Fibroblast of upper back skin (primary cell): ENCODE results near the gene RAB1A.

Source experiments
- DNase-seq: peaks from one replicate; pipeline ENCODE4 v3.0.0-alpha.2; 2013

The RAB1A gene

DNA sequence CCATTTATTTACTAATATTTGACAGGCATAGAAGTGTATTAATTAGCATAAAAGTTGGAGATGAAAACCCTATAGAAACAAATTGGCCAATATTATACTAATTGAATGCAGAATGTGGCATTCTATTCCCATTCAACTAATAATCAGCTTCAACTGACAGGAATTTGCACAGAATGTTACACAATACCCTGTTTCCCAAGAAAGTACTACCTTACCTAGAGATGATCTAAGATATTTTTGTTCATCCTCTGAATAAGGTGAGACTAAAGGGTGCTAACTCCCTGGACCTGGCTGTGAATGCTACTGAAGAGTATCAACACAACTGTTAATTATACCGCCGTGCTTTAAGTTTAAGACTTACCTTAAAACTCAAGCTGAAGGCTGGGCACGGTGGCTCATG, 44.8 kb downstream of the RAB1A start:
- DNase-seq: no peak

GRCh38 chr2:65081232-65081685, 48.6 kb downstream of the RAB1A start:
- DNase-seq: no peak

DNA sequence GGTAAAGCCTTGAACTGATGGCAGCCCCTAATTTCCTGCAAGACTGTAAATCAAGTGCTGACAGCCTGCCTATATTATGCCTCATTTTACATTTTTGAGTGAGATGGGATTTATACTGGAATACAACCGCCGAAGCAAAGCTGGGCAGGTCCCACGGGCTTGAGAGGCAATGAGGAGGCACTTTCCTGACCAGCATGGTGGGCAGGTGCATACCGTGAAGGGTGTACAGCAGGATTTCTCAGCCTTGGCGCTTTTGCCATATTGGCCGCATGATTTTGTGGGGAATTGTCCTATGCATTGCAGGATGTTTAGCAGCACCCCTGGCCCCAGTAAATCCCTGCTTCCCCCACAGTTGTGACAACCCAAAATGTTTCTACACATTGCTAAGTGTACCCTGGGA, 50.9 kb downstream of the RAB1A start:
- no peak for DNase-seq

GRCh38 chr2:65077898-65078297, 52.0 kb downstream of the RAB1A start:
- DNase-seq: no peak

DNA sequence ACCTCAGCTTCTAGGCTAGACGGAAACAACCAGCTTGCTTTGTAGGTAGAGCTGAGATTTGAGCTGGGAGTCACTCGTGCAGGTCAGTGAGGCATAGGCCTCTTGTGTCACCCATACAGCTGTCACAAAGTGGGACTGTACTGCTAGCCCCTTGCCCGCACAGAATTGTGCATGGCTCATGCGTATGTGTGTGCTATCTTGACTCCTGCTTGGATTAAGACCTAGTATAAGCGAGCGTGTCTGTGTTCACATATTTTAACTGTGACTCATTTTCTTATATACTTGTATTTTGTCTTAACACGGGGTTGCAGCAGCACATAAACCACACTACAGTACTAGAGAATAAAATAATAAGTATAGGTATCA, 53.6 kb downstream of the RAB1A start:
- peak; percentile 60 for DNase-seq

GRCh38 chr2:65075605-65076344, 54.1 kb downstream of the RAB1A start:
- no peak for DNase-seq

- DNase-seq: no peak
These were observed 54.7 kb downstream of the RAB1A start for GRCh38 chr2:65075176-65075575.

DNA sequence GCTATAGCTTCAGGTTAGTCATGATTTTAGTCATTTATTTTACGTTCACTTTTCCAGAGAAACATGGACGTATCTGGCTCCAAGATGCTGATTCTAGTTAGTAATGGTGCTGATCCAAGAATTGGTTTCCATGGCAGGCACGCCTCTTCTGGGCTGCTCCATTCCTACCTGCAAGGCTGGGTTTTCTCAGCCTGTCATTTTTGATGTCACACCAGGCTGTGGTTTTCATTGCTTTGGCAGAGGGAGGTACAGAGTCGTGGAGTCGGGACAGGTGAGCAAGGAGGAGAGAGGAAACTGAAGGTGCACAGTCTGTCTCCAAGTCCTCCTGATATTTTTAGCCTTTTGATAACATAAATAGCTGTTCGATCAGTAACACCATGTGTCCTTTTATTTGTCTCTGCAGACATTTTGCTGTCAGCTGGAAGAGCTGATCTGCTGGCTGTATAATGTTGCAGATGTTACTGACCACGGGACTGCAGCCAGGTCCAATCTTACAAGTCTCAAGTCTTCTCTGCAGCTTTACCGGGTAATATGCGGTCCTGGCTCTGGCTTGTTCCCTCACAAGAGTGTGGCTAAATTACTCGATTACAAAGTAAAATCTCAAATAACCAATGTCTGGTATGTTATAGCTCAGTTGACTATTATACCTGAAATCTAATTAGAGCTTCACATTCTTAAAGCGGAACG, 55.9 kb downstream of the RAB1A start:
- no peak for DNase-seq

GRCh38 chr2:65072181-65072970, 57.5 kb downstream of the RAB1A start:
- no peak for DNase-seq

- no peak for DNase-seq
These were observed 58.3 kb downstream of the RAB1A start for GRCh38 chr2:65071499-65072180.

DNA sequence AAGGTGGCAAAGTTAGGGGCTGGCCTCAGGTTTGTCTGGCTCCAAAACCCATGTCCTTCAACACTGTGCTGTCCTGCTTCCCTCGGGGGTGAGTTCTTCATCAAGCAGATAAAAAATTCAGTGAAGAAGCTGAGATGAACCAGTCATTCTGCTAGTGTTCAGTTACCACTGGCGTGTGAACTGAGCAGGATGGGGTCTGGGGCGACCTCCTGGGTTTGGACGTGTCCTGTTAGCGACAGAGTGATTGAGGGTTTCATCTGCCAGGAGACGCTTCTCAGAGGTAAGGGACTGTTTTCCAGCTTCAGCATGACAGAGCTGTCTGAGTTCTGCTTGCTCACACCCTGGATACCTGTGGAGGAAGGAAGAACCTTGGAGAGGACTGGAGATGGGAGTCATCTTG, 59.0 kb downstream of the RAB1A start:
- DNase-seq: no peak

DNA sequence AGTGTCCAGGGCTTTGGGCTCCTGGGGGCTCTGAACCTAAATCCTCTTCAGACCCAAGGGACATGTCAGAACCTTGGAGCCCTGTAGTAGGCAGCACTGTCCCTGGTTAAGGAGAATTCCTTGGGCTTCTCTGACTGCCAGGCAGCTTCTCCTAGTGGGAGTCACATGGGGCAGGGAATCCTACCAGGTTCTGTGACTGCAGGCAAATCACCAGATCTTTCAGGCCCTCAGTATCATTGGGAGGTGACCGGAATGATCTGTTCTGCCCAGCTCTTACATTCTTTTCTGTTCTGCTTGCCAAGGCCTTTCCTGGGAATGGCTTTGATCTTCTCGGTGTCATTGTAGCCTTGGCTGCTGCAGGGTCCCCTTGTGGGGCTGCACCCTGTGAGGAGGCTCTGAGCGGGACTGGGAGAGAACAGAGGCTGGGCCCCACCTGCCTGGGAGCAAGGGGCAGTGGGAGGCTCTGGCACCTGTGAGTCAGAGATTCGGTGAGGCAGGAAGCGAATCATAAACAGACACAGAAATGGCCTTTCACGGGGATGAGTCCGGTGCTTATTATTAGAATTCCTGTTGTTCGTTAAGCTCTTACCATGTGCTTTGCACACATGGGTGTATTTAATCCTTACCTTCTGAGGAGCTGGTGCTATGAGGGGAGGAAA, 59.6 kb downstream of the RAB1A start:
- DNase-seq: peak; percentile 43

DNA sequence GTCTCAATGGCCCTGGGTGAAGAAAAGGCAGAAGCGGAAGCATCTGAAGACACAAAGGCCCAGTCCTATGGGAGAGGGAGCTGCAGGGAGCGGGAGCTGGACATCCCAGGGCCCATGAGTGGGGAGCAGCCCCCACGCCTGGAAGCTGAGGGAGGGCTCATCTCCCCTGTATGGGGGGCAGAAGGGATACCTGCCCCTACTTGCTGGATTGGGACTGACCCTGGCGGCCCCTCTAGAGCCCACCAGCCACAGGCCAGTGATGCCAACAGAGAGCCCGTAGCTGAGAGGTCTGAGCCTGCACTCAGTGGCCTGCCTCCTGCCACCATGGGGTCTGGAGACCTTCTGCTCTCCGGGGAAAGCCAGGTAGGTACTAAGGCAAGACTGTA, 60.5 kb downstream of the RAB1A start:
- no peak for DNase-seq

DNA sequence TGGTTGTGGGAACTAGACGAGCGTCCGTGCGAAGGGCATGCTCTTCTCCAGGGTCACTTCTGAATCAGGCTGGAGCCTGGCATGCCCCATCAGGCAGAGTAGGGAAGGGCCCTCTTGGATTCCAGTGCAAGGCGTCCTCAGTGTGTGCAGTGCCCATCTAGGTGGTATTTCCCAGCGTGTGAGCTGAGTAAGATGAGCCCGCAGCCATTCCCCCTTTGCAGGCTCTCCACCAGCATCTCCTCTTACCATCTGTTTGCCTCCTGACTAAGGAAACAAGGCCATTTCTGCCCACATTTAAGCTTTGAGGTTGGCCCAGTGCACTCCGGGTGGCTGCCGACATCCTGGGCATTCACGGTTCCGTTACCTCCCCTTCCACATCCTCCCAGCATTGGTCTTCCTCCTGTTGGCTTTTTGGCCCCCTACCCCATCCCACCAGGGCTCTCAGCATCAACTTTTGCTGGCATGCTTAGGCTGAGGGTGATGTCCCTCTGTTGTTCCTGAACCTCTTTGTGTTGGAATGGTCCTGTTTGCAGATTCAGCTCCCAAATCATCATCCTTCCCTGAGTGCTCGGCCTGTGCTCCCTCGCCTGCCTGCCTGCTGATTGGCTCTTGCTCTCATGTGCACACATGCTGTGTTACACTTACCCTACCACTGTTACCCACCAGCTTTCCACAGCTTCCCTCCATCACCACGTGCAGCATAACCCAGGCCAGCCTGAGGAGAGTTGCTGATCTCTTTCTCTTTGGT, 61.9 kb downstream of the RAB1A start:
- DNase-seq: no peak

- DNase-seq: peak; percentile 80
These were observed 65.0 kb downstream of the RAB1A start for GRCh38 chr2:65064728-65065552.

- peak; percentile 80 for DNase-seq
These were observed 66.8 kb downstream of the RAB1A start for GRCh38 chr2:65062843-65063825.

GRCh38 chr2:65061910-65062339, 68.0 kb downstream of the RAB1A start:
- DNase-seq: no peak

- no peak for DNase-seq
These were observed 68.6 kb downstream of the RAB1A start for GRCh38 chr2:65061146-65061909.

GRCh38 chr2:65059071-65059470, 70.8 kb downstream of the RAB1A start:
- DNase-seq: no peak
